GM12875 (cell line): ENCODE measurements around the gene ADGRL1.

Experiments
- H3K4me3 ChIP-seq: one replicate; pipeline ENCODE4 v1.5.1; 2011; ENCODE audit warnings: low read depth, low read length, control low read depth
- CTCF ChIP-seq: IDR thresholded peaks from 2 replicates; pipeline ENCODE4 v1.5.1; 2011; ENCODE audit warnings: low read depth, mild to moderate bottlenecking, control low read depth, inconsistent platforms, low read length, moderate library complexity, borderline replicate concordance; ENCODE audit not compliant: insufficient read depth

ADGRL1 gene

GRCh38 chr19:14152713-14153112 lies 53.3 kb downstream of the ADGRL1 start:
- H3K4me3 ChIP-seq: no peak overlapping the region
- no peak for TF ChIP-seq CTCF

GRCh38 chr19:14150770-14151661 lies 55.0 kb downstream of the ADGRL1 start:
- TF ChIP-seq CTCF: no peak
- H3K4me3 ChIP-seq: no peak overlapping the region

- H3K4me3 ChIP-seq: no peak overlapping the region
- TF ChIP-seq CTCF: no peak
Observed at GRCh38 chr19:14150041-14150769, 55.8 kb downstream of the ADGRL1 start.

GRCh38 chr19:14149509-14149994 lies 56.4 kb downstream of the ADGRL1 start:
- no peak for TF ChIP-seq CTCF
- H3K4me3 ChIP-seq: peak overlapping the region; percentile 16

- no peak for TF ChIP-seq CTCF
- no peak overlapping the region for H3K4me3 ChIP-seq
Observed at GRCh38 chr19:14148751-14149410, 57.1 kb downstream of the ADGRL1 start.

GRCh38 chr19:14147797-14148605 lies 58.0 kb downstream of the ADGRL1 start:
- TF ChIP-seq CTCF: peak; percentile 82
- H3K4me3 ChIP-seq: no peak overlapping the region
